ENCODE results near the gene HERC5. TPM values are rescaled to one million over a fixed set of nuclear protein-coding genes. Genes with fewer than 3 reads are reported as not detected.
"Not testable (repeated sequence)": the region's sequence is repeated elsewhere in the genome, so short reads cannot be mapped to it uniquely, and the experiment has no call there.

HERC5 gene
- total RNA-seq, 2 experiments from 2014 or later, result 69.6 to 118 TPM

- Mint-ChIP-seq H3K27ac (no peak overlapping the region), H3K27me3 (no peaks in the 10 kb centered on the region), H3K4me1 (no peaks in the 10 kb centered on the region), H3K9me3 (ENCODE audit: low read depth) (no peaks in the 10 kb centered on the region), H3K36me3 (no peaks in the 10 kb centered on the region), H3K4me3 (no peak overlapping the region)
- DNase-seq, result no peak
- CTCF ChIA-PET, result interaction anchor here (1.2 to 1.6 kb wide), 3 partner anchors 9 to 321 kb away, joined by 3 to 4 read pairs (median 4); no protein-coding TSS in a partner anchor
- no peak for ATAC-seq
Measured at GRCh38 chr4:88533088-88533790, 76.3 kb downstream of the HERC5 start.

GRCh38 chr4:88533937-88534750 lies 77.2 kb downstream of the HERC5 start:
- Mint-ChIP-seq H3K27ac (no peak overlapping the region), H3K4me1 (no peaks in the 10 kb centered on the region), H3K36me3 (no peaks in the 10 kb centered on the region), H3K27me3 (no peaks in the 10 kb centered on the region), H3K9me3 (ENCODE audit: low read depth) (no peaks in the 10 kb centered on the region), H3K4me3 (no peak overlapping the region)
- no peak for ATAC-seq
- DNase-seq, result no peak
- CTCF ChIA-PET, result interaction anchor here (1.2 to 1.6 kb wide), 3 partner anchors 8 to 322 kb away, joined by 3 to 4 read pairs (median 4); no protein-coding TSS in a partner anchor

- H3K9me3 Mint-ChIP-seq (ENCODE audit: low read depth), result no peaks in the 10 kb centered on the region
- ATAC-seq, result no peak
Measured at GRCh38 chr4:88535090-88535755, 78.3 kb downstream of the HERC5 start.

GRCh38 chr4:88537709-88538108 lies 80.8 kb downstream of the HERC5 start:
- H3K4me1 Mint-ChIP-seq, result peaks cover 5% of the 10 kb centered on the region
- CTCF ChIA-PET, result interaction anchor here (0.6 to 4.7 kb wide), 5 partner anchors 8 to 349 kb away, joined by 3 to 18 read pairs (median 4); no protein-coding TSS in a partner anchor

More at GRCh38 chr4:88535090-88535755, 78.3 kb downstream of the HERC5 start:
- Mint-ChIP-seq H3K36me3 (no peaks in the 10 kb centered on the region), H3K27me3 (peaks cover 5% of the 10 kb centered on the region), H3K27ac (no peak overlapping the region), H3K4me1 (peaks cover 5% of the 10 kb centered on the region), H3K4me3 (no peak overlapping the region)
- no peak for DNase-seq
- CTCF ChIA-PET, result interaction anchor here (0.8 to 1.4 kb wide), 4 partner anchors 8 to 323 kb away, joined by 3 to 4 read pairs (median 3); no protein-coding TSS in a partner anchor

GRCh38 chr4:88539322-88540068 lies 82.6 kb downstream of the HERC5 start:
- not testable (repeated sequence) for H3K4me1 Mint-ChIP-seq; H3K27ac Mint-ChIP-seq; H3K4me3 Mint-ChIP-seq; H3K9me3 Mint-ChIP-seq (ENCODE audit: low read depth); H3K36me3 Mint-ChIP-seq
- CTCF ChIA-PET, result interaction anchor here (0.6 to 4.7 kb wide), 47 partner anchors 10 to 489 kb away, joined by 3 to 20 read pairs (median 4); partner anchors contain the start of gene PYURF
- H3K27me3 Mint-ChIP-seq, result peaks cover 19% of the 10 kb centered on the region
- DNase-seq, result peak; percentile 81
- ATAC-seq, result peak; percentile 36

More at GRCh38 chr4:88537709-88538108, 80.8 kb downstream of the HERC5 start:
- no peak for ATAC-seq
- Mint-ChIP-seq H3K27me3 (peaks cover 14% of the 10 kb centered on the region), H3K4me3 (no peak overlapping the region), H3K9me3 (ENCODE audit: low read depth) (no peaks in the 10 kb centered on the region), H3K36me3 (no peaks in the 10 kb centered on the region), H3K27ac (no peak overlapping the region)
- DNase-seq, result no peak

- no peak for DNase-seq
- H3K4me1 Mint-ChIP-seq, result no peaks in the 10 kb centered on the region
- no peak for ATAC-seq
- no peak overlapping the region for H3K4me3 Mint-ChIP-seq
- H3K27ac Mint-ChIP-seq, result no peak overlapping the region
- no peaks in the 10 kb centered on the region for H3K36me3 Mint-ChIP-seq
- H3K27me3 Mint-ChIP-seq, result no peaks in the 10 kb centered on the region
- CTCF ChIA-PET, result no interaction called here
- H3K9me3 Mint-ChIP-seq (ENCODE audit: low read depth), result no peaks in the 10 kb centered on the region
Measured at GRCh38 chr4:88549815-88550214, 92.9 kb downstream of the HERC5 start.

Other genes with a start within 250 kb of the HERC5 start
- 100 to 1,000 TPM in 1 of 2 experiments, 10 to 100 TPM in 1; 76.8 to 125 TPM for gene PPM1K, start 172.6 kb upstream of the HERC5 start, total RNA-seq
- gene HERC6, start 78.3 kb upstream of the HERC5 start, total RNA-seq, result 10 to 100 TPM; 49.9 to 55.8 TPM
- 10 to 100 TPM; 44.3 to 51.2 TPM for gene PYURF, start 66.7 kb downstream of the HERC5 start, total RNA-seq
- 10 to 100 TPM; 21.3 to 24.9 TPM for gene HERC3, start 135.4 kb downstream of the HERC5 start, total RNA-seq
- 1 to 10 TPM; 4.2 to 4.3 TPM for gene NAP1L5, start 240.7 kb downstream of the HERC5 start, total RNA-seq

All from activated CD8-positive, alpha-beta memory T cell treated with anti-CD3 and anti-CD28 coated beads, Interleukin-2, amount 10 ng/mL, durations not matched to agents 7 days and 5 days (primary cell).